Stomach (tissue), 9 donors: ENCODE results near the gene PLA2G12A. TPM values are rescaled to one million over a fixed set of nuclear protein-coding genes. Genes with fewer than 3 reads are reported as not detected.
"Not testable (repeated sequence)": the region's sequence is repeated elsewhere in the genome, so short reads cannot be mapped to it uniquely, and the experiment has no call there.

Source experiments
- DNase-seq, 2 donors: peaks; one replicate each; pipeline versions ENCODE4 v3.0.0 to v3.0.0-alpha.2; 2013 to 2019
- H3K27ac ChIP-seq, 5 donors: fragments of 200-600 bp in 4 of 5; sonication (generic) in 4 of 5; one replicate each; pipeline ENCODE4 v1.5.1; 2013 to 2019; ENCODE audit warnings: mild to moderate bottlenecking in 1 of 5, moderate library complexity in 1 of 5
- H3K27me3 ChIP-seq, 3 donors: fragments of 200-600 bp; sonication (generic); one replicate each; pipeline ENCODE4 v1.5.1; 2017 to 2019; ENCODE audit warnings: mixed run types in 1 of 3
- H3K36me3 ChIP-seq, 4 donors: fragments of 200-600 bp; sonication (generic); 1 replicate in 3 of 4; 2 replicates in 1 of 4; pipeline ENCODE4 v1.5.1; 2016 to 2019
- H3K4me1 ChIP-seq, 4 donors: fragments of 200-600 bp; sonication (generic); one replicate each; pipeline ENCODE4 v1.5.1; 2016 to 2019
- H3K4me3 ChIP-seq, 4 donors: fragments of 200-600 bp; sonication (generic) in 3 of 4; one replicate each; pipeline ENCODE4 v1.5.1; 2016 to 2019; ENCODE audit warnings: mild to moderate bottlenecking in 1 of 4
- H3K9me3 ChIP-seq, 4 donors: fragments of 200-600 bp; sonication (generic); one replicate each; pipeline ENCODE4 v1.5.1; 2016 to 2019
- EP300 ChIP-seq: sonication (generic); formaldehyde crosslinking; IDR thresholded peaks from one replicate; pipeline ENCODE4 v1.6.1; 2017; ENCODE audit warnings: antibody characterized with exemption
- POLR2A ChIP-seq, 4 donors: fragments of 450-650 bp; IDR thresholded peaks; one replicate each; pipeline ENCODE4 v1.6.1; 2016; ENCODE audit warnings: antibody characterized with exemption in 4 of 4, control low read depth in 2 of 4, mild to moderate bottlenecking in 1 of 4, moderate library complexity in 1 of 4
- POLR2AphosphoS5 ChIP-seq, 3 donors: sonication (generic); formaldehyde crosslinking; IDR thresholded peaks; one replicate each; pipeline ENCODE4 v1.6.1; 2016; ENCODE audit warnings: antibody characterized with exemption in 3 of 3
- WGBS, 5 donors: extraction: QIAGEN DNeasy Blood & Tissue Kit in 3 of 5; methylation state at CpG; one replicate each; pipeline versions ENCODE4 v1.1.5 to v1.1.7; 2013 to 2018; 5-methylcytosine and 5-hydroxymethylcytosine counted together
- intact Hi-C: fragments of 100-400 bp; cut with DNase I; formaldehyde crosslinking; loops from one replicate; pipeline ENCODE4 v1.15.1; 2023; ENCODE audit warnings: low total_unique reads
- polyA plus RNA-seq, 3 donors: library from polyadenylated mRNA; stranded (reverse); fragments of 200-250 nt; gene quantifications; one replicate each; pipeline ENCODE4 v1.2.3, GENCODE V29; 2013
- total RNA-seq, 5 donors: library from RNA; depleted of rRNA; stranded (reverse); fragments of >200 nt; gene quantifications; one replicate each; pipeline versions ENCODE4 v1.1.0 to v1.2.3, GENCODE V29; 2014 to 2016
- TF ChIP-seq, protein P1 (sequence below), 7 experiments: fragments of 450-650 bp in 4 of 7; fragments of 200-600 bp in 3 of 7; sonication (generic) in 3 of 7; IDR thresholded peaks; one replicate each; pipeline ENCODE4 v1.5.1; 2016 to 2019; ENCODE audit warnings: antibody characterized with exemption in 7 of 7, control low read depth in 2 of 7, mild to moderate bottlenecking in 1 of 7
- donor health status: healthy with polysubstance abuse.
- donor health status: Bipolar disorder and iron deficiency.
- donor health status: healthy.

PLA2G12A gene
- total and polyA plus RNA-seq, 8 donors: 3.5 to 95.9 (median 10.6) TPM

- Histone ChIP-seq H3K4me1 (no peaks in the 10 kb centered on the region), H3K9me3 (peaks cover 0 to 4% (median 3%) of the 10 kb centered on the region in 4 donors), H3K27ac (no peak overlapping the region), H3K27me3 (no peaks in the 10 kb centered on the region), H3K36me3 (peaks cover 0 to 37% (median 33%) of the 10 kb centered on the region in 4 donors), H3K4me3 (no peak overlapping the region)
- TF ChIP-seq POLR2A (IDR thresholded peaks at IDR 0.05): no peak
- no peak for TF ChIP-seq EP300
- TF ChIP-seq, protein P1, sequence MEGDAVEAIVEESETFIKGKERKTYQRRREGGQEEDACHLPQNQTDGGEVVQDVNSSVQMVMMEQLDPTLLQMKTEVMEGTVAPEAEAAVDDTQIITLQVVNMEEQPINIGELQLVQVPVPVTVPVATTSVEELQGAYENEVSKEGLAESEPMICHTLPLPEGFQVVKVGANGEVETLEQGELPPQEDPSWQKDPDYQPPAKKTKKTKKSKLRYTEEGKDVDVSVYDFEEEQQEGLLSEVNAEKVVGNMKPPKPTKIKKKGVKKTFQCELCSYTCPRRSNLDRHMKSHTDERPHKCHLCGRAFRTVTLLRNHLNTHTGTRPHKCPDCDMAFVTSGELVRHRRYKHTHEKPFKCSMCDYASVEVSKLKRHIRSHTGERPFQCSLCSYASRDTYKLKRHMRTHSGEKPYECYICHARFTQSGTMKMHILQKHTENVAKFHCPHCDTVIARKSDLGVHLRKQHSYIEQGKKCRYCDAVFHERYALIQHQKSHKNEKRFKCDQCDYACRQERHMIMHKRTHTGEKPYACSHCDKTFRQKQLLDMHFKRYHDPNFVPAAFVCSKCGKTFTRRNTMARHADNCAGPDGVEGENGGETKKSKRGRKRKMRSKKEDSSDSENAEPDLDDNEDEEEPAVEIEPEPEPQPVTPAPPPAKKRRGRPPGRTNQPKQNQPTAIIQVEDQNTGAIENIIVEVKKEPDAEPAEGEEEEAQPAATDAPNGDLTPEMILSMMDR (IDR thresholded peaks at IDR 0.05): no peak
- no peak for TF ChIP-seq POLR2AphosphoS5 (IDR thresholded peaks at IDR 0.05)
- intact Hi-C loops: loop anchor here (10.0 kb wide), 1 partner anchor 259 kb away; no protein-coding TSS in a partner anchor
- no peak for DNase-seq
- WGBS, 5 donors: 80 to 96% (median 93%) methylated on average over 1 to 6 of the region's 6 CpGs
These were observed 46.1 kb downstream of the PLA2G12A start for GRCh38 chr4:109683621-109684253.

- Histone ChIP-seq H3K36me3 (peaks cover 0 to 36% (median 27%) of the 10 kb centered on the region in 4 donors), H3K4me3 (no peak overlapping the region), H3K4me1 (no peaks in the 10 kb centered on the region), H3K27me3 (no peaks in the 10 kb centered on the region), H3K9me3 (peaks cover 0 to 10% (median 4%) of the 10 kb centered on the region in 4 donors), H3K27ac (no peak overlapping the region)
- TF ChIP-seq POLR2AphosphoS5 (IDR thresholded peaks at IDR 0.05): no peak
- TF ChIP-seq EP300: no peak
- TF ChIP-seq POLR2A (IDR thresholded peaks at IDR 0.05): no peak
- TF ChIP-seq, protein P1 (IDR thresholded peaks at IDR 0.05): no peak
- WGBS, 5 donors: 95 to 98% (median 96%) methylated on average over 2 of the region's 2 CpGs
- no peak for DNase-seq
- intact Hi-C loops: loop anchor here (10.0 kb wide), 1 partner anchor 258 kb away; no protein-coding TSS in a partner anchor
These were observed 47.0 kb downstream of the PLA2G12A start for GRCh38 chr4:109682875-109683274.

DNA sequence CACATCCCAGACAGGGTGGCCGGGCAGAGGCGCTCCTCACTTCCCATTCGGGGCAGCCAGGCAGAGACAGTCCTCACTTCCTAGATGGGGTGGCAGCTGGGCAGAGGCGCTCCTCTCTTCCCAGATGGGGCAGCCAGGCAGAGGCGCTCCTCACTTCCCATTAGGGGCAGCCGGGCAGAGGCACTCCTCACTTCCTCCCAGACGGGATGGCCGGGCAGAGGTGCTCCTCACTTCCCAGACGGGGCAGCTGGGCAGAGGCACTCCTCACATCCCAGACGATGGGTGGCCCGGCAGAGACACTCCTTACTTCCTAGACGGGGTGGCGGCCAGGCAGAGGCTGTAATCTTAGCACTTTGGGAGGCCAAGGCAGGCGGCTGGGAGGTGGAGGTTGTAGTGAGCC, 50.9 kb downstream of the PLA2G12A start:
- H3K27me3 ChIP-seq, DNase-seq, H3K4me3 ChIP-seq, intact Hi-C loops, H3K4me1 ChIP-seq, H3K9me3 ChIP-seq, H3K27ac ChIP-seq, H3K36me3 ChIP-seq: not testable (repeated sequence)
- 97 to 99% (median 97%) methylated on average over 10 to 14 of the region's 14 CpGs for WGBS, 5 donors

DNA sequence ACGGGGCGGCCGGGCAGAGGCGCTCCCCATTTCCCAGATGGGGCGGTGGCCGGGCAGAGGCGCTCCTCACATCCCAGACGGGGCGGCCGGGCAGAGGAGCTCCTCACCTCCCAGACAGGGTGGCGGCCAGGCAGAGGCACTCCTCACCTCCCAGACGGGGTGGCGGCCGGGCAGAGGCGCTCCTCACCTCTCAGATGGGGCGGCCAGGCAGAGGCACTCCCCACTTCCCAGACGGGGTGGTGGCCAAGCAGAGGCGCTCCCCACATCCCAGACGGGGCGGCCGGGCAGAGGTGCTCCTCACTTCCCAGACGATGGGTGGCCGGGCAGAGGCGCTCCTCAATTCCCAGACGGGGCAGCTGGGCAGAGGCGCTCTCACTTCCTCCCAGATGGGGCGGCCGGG, 51.4 kb downstream of the PLA2G12A start:
- intact Hi-C loops: not testable (repeated sequence)

GRCh38 chr4:109676886-109677285, 53.0 kb downstream of the PLA2G12A start:
- no peaks in the 10 kb centered on the region for H3K36me3 ChIP-seq
- H3K27ac ChIP-seq: no peak overlapping the region
- no peaks in the 10 kb centered on the region for H3K4me1 ChIP-seq
- H3K9me3 ChIP-seq: peaks cover 0 to 10% (median 4%) of the 10 kb centered on the region in 4 donors
- intact Hi-C loops: no loop called here
- H3K4me3 ChIP-seq: no peak overlapping the region
- no peaks in the 10 kb centered on the region for H3K27me3 ChIP-seq
- DNase-seq: no peak
- TF ChIP-seq EP300 (no peak), POLR2A (IDR thresholded peaks at IDR 0.05) (no peak), POLR2AphosphoS5 (IDR thresholded peaks at IDR 0.05) (no peak)
- TF ChIP-seq, protein P1 (IDR thresholded peaks at IDR 0.05): no peak
- WGBS, 5 donors: 74 to 94% (median 91%) methylated on average over 1 of the region's 1 CpG

More for the DNA sequence above, 51.4 kb downstream of the PLA2G12A start:
- not testable (repeated sequence) for H3K36me3 ChIP-seq, H3K27ac ChIP-seq, H3K9me3 ChIP-seq, H3K4me1 ChIP-seq, DNase-seq, H3K4me3 ChIP-seq, H3K27me3 ChIP-seq
- WGBS, 5 donors: 90 to 98% (median 95%) methylated on average over 23 to 28 of the region's 28 CpGs
